Esophagus squamous epithelium (tissue), 4 donors: ENCODE measurements around the gene CH25H.

ENCODE experiments used
- CTCF ChIP-seq, 6 experiments: fragments of 450-650 bp in 4 of 6; fragments of 200-600 bp in 2 of 6; sonication (generic) in 2 of 6; IDR thresholded peaks; one replicate each; pipeline ENCODE4 v1.5.1; 2016 to 2019; ENCODE audit warnings: antibody characterized with exemption in 6 of 6, mild to moderate bottlenecking in 4 of 6, moderate library complexity in 4 of 6
- POLR2A ChIP-seq, 4 donors: fragments of 450-650 bp; IDR thresholded peaks; one replicate each; pipeline ENCODE4 v1.6.1; 2017; ENCODE audit warnings: antibody characterized with exemption in 4 of 4, mild to moderate bottlenecking in 4 of 4, moderate library complexity in 3 of 4

- TF ChIP-seq CTCF (IDR thresholded peaks at IDR 0.05) (no peak), POLR2A (IDR thresholded peaks at IDR 0.05) (no peak)
Measured at GRCh38 chr10:89164080-89164479, 43.0 kb downstream of the CH25H start.
